Dermis lymphatic vessel endothelial cell (primary cell): Measurements from ENCODE around the gene SMIM9. TPM values are rescaled to one million over a fixed set of nuclear protein-coding genes. Genes with fewer than 3 reads are reported as not detected.

ENCODE experiments used
- total RNA-seq: library from RNA; depleted of rRNA; stranded (reverse); fragments of >200 nt; gene quantifications from 2 replicates; pipeline ENCODE4 v1.2.1, GENCODE V29; 2014

Gene SMIM9
- total RNA-seq, result not detected in 2 replicates

DNA sequence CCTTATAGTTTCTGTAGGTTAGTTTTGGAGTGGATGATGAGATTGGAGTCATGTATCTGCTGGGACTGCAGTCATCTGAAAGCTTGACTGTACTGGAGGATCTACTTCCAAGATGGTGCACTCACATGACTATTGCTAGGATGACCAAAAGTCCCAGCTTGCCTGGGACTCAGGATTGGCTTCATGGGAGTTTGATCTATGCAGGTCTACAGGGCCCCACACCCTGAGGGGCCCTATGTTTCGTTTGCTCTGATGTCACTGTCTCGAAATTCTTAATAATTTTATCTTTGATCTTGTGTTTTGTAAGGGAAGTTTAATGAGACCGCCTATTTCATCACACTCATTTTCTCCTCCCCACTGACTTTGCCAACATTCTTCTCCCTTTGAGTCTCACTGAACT is at the start of gene SMIM9:
SMIM9 (minus strand) TSS at position 101 of the 400 bp plus-strand sequence. CDS start 3,806 bp downstream, outside the sequence.

DNA sequence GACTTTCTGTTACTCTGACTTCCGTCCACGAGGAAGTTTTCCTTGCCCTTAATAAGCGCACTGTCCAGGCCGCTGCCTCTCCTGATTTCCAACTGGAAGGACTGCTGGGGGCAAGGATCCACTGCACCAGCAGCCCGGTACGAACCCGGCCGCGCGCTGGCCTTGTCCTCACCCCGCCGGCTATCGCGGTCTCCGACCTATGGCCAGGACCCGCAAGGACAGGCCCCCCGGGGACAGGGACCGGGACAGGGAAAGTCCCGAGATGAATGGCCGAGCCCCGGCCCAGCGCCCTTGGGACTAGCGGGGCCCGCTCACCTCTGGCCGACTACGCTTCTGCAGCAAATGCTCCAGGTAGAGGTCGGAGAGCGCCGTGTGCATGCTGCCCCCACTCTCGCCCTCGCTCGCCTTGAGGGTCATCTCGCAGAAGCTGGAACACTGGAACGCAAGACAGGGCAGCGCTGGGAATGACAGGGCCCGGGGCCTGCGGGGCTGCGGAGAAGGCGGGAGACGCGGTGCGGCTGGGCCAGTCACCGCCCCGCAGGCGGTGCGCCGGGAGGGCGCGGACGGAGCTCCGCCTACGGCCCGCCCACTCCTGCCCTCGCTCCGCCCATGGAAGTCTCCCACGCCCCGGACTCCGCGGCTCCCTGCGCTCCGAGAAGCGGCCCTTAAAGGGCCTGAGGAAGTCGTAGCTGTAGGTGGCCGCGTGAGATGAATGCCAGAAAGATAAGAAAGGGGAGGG is 29.3 kb downstream of the SMIM9 start, which contains the start of gene MPP1:
MPP1 (minus strand) TSS at position 529 of the 739 bp plus-strand sequence; CDS start at position 417, 112 bp downstream.

Other genes with a start within 250 kb of the SMIM9 start
- gene CTAG1A, start 249.5 kb downstream of the SMIM9 start, total RNA-seq, result not detected in 2 replicates
- not detected in 2 replicates for gene CTAG1B, start 215.4 kb downstream of the SMIM9 start, total RNA-seq
- gene CTAG2, start 181.1 kb downstream of the SMIM9 start, total RNA-seq, result not detected in 2 replicates
- gene GAB3, start 83.6 kb downstream of the SMIM9 start, total RNA-seq, result 12.0 and 14.4 TPM in 2 replicates
- gene DKC1, start 71.8 kb downstream of the SMIM9 start, total RNA-seq, result 36.4 and 53.7 TPM in 2 replicates
- 25.3 and 26.8 TPM in 2 replicates for gene MPP1, start 29.2 kb downstream of the SMIM9 start, total RNA-seq
- gene F8A1, start 51.7 kb upstream of the SMIM9 start, total RNA-seq, result 1.7 and 2.1 TPM in 2 replicates
- 15.1 and 22.4 TPM in 2 replicates for gene F8, start 188.1 kb upstream of the SMIM9 start, total RNA-seq
- 98.7 and 111 TPM in 2 replicates for gene FUNDC2, start 192.2 kb upstream of the SMIM9 start, total RNA-seq
- 9.4 and 10.7 TPM in 2 replicates for gene CMC4, start 236.5 kb upstream of the SMIM9 start, total RNA-seq
- gene MTCP1, start 236.5 kb upstream of the SMIM9 start, total RNA-seq, result 17.6 and 20.7 TPM in 2 replicates
- gene BRCC3, start 236.8 kb upstream of the SMIM9 start, total RNA-seq, result 11.3 and 11.5 TPM in 2 replicates